BJ (cell line): ENCODE measurements around the gene RPS6KA2. TPM values are rescaled to one million over a fixed set of nuclear protein-coding genes. Genes with fewer than 3 reads are reported as not detected.

Source experiments
- CTCF ChIA-PET: fragments of 350-600 bp; formaldehyde crosslinking; extraction: SDS; loops from one replicate; lab custom pipeline; 2021; ENCODE audit warnings: antibody characterized with exemption, inconsistent platforms; lab: Yijun Ruan, JAX
- POLR2A ChIA-PET: fragments of 300-600 bp; sonication (Branson Sonifier 250); formaldehyde crosslinking; extraction: SDS; loops from one replicate; lab custom pipeline; 2021; ENCODE audit warnings: antibody characterized with exemption; lab: Charles Lee
- DNase-seq: peaks from one replicate; pipeline ENCODE4 v3.0.0-alpha.2; 2011; ENCODE audit warnings: low read depth
- H3K27me3 ChIP-seq: 2 replicates; pipeline ENCODE4 v1.6.0; 2011; ENCODE audit warnings: low read length; ENCODE audit not compliant: control insufficient read depth, insufficient read depth
- H3K36me3 ChIP-seq: 2 replicates; pipeline ENCODE4 v1.5.1; 2011; ENCODE audit warnings: low read length; ENCODE audit not compliant: control insufficient read depth, insufficient read depth
- H3K4me3 ChIP-seq: 2 replicates; pipeline ENCODE4 v1.5.1; 2011; ENCODE audit warnings: low read depth, mild to moderate bottlenecking, control low read depth, low read length
- polyA plus RNA-seq: library from polyadenylated mRNA; depleted of rRNA; stranded (reverse); fragments of >200 nt; gene quantifications from 2 replicates; pipeline ENCODE4 v1.2.3, GENCODE V29; 2011
- TF ChIP-seq, protein P1 (sequence below): IDR thresholded peaks from 2 replicates; pipeline ENCODE4 v1.5.1; 2011; ENCODE audit warnings: low read depth, mild to moderate bottlenecking, control low read depth, inconsistent platforms, low read length, moderate library complexity; ENCODE audit not compliant: insufficient read depth

Gene RPS6KA2
- polyA plus RNA-seq, 1 experiment: 80.8 TPM

DNA sequence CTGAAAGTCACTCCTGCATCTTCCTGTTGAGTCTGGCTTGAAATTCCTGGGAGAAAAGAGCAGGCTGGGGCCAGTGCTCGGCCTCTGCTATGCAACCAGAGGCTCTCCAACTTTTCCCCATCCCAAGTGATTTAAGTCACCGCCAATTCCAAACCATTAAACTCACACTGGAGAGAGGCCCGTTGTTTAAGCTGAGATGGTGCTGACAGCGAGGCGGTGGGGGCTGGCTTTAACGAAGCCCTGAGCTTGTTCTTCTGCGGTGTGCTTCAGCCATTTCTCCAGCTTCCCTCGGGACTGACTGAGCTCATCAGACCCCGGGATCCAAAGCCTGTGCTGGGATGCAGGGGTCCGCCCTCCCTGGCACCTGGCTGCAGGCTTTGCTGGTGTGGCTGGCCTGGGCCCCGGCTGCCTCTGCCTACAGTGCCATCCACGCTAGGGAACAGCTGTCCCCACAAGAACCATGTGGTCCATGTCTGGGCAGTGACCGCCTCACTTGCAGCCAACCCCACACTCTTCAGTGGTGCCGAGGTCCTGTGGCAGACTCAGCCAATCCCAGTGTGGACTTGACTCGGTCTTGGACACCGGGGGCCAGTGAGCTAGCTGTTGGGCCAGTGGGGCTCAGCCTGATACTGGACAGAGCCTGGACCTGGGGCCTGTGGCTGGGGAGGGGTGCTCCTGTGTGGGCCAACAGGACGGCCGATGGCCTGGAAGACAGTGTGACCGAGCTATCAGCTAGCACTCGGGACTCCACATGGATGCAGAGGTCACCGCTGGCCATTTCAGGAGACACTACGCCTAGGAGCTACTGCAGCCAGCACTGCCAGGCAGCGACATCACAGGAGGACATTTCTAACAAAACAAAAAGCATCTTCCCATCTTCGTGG lies 61.7 kb downstream of the RPS6KA2 start:
- CTCF ChIA-PET: no interaction called here
- Histone ChIP-seq H3K4me3 (no peak overlapping the region), H3K27me3 (no peaks in the 10 kb centered on the region), H3K36me3 (0 out of 2 replicates have a peak, but pooled peaks cover 2% of the 10 kb centered on the region)
- TF ChIP-seq, protein P1, sequence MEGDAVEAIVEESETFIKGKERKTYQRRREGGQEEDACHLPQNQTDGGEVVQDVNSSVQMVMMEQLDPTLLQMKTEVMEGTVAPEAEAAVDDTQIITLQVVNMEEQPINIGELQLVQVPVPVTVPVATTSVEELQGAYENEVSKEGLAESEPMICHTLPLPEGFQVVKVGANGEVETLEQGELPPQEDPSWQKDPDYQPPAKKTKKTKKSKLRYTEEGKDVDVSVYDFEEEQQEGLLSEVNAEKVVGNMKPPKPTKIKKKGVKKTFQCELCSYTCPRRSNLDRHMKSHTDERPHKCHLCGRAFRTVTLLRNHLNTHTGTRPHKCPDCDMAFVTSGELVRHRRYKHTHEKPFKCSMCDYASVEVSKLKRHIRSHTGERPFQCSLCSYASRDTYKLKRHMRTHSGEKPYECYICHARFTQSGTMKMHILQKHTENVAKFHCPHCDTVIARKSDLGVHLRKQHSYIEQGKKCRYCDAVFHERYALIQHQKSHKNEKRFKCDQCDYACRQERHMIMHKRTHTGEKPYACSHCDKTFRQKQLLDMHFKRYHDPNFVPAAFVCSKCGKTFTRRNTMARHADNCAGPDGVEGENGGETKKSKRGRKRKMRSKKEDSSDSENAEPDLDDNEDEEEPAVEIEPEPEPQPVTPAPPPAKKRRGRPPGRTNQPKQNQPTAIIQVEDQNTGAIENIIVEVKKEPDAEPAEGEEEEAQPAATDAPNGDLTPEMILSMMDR: no peak
- no peak for DNase-seq
- POLR2A ChIA-PET: no interaction called here

DNA sequence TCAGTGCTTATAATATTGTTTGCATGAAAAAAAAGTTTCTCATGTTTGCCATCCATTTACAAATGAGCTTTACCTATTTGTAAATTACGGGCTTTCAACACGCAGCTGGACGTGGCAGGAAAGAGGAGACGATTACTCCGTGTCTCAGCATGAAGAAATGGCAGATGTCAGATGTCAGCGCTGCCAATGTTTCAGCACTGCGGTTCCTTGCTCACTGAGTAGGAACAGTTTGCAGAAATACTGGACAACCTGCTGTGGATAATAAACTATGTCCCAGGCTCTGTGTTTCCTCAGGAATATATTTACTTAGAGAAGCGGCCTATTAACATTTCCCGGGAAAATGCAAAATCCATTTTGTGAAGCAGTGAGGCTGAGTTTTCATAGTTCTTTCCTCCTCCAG lies 63.2 kb downstream of the RPS6KA2 start:
- Histone ChIP-seq H3K27me3 (no peaks in the 10 kb centered on the region), H3K36me3 (0 out of 2 replicates have a peak, but pooled peaks cover 2% of the 10 kb centered on the region), H3K4me3 (no peak overlapping the region)
- ChIA-PET CTCF (no interaction called here), POLR2A (no interaction called here)
- TF ChIP-seq, protein P1: no peak
- no peak for DNase-seq

DNA sequence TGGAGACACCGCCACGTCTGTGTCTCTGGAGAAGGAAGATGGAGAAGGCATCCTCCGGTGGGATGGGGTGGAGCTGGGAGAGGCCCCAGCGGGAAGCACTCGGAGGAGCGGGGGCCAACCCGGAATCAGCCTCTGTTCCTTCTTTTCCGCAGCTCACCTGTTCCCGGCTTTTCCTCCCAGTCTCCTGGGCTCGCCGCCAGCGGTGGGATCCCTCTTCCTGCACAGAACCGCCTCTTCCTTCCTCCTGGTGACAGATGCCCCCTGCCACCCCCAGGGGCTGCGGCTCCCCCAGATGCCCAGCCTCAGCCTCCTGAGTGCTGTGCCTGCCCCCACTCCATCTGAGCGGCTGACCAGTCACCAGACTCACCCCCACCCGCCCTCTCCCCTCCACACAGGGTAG lies 63.9 kb downstream of the RPS6KA2 start:
- CTCF ChIA-PET: interaction anchor here (1.3 kb wide), 1 partner anchor 11 kb away, joined by 3 read pairs; no protein-coding TSS in a partner anchor
- no peak for DNase-seq

DNA sequence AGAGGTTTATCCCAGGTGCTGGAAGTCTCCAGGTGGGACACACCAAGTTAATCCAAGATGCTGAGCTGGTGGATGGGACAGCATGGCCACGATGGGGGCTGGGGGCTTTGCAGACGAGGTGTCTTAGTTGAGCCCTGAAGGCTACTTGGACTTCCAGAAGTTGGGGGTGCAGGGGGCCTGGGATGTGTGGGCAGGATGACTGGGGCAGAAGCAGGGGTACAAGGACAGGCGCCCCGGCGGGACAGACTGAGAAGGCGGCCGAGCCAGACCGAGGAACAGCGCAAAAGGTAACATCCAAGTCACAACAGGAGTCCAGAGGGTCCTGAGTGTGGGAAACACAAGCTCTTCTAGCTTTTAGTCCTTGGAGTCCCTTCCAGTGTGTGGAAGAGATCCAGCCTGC lies 64.3 kb downstream of the RPS6KA2 start:
- no peak for DNase-seq
- H3K27me3 ChIP-seq: no peaks in the 10 kb centered on the region
- CTCF ChIA-PET: interaction anchor here (1.3 kb wide), 1 partner anchor 11 kb away, joined by 3 read pairs; no protein-coding TSS in a partner anchor
- H3K4me3 ChIP-seq: no peak overlapping the region
- POLR2A ChIA-PET: no interaction called here
- TF ChIP-seq, protein P1: no peak
- H3K36me3 ChIP-seq: 0 out of 2 replicates have a peak, but pooled peaks cover 2% of the 10 kb centered on the region

More for the DNA sequence above, 63.9 kb downstream of the RPS6KA2 start:
- Histone ChIP-seq H3K4me3 (no peak overlapping the region), H3K36me3 (0 out of 2 replicates have a peak, but pooled peaks cover 2% of the 10 kb centered on the region), H3K27me3 (no peaks in the 10 kb centered on the region)
- POLR2A ChIA-PET: no interaction called here
- TF ChIP-seq, protein P1: no peak

DNA sequence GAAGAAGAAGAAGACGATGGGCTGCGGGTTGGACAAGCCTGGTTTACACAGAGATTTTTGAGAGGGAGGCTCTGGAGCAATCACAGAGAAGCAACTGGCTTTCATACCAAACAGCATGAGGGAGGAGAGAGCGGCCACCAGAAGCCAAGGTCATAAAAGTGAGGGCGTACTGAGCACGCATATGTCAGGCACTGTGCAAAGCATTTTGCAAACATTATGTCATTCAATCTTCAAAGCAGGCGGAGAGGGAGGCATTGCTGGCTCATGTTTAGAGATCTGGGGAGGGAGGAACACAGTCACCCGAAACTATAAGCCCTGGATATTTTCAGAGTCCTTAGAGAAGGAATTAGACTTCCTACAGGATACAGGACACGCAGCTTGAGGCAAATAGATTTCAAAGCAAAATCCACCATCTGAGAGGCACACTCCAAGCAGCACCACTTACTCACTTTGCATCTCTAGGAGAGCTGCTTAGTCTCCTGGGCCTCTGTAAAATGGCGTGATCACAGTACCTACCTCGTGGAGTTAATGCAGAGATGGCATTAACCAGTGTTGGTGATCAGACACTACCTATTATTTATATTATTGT lies 65.2 kb downstream of the RPS6KA2 start:
- TF ChIP-seq, protein P1: no peak
- Histone ChIP-seq H3K36me3 (0 out of 2 replicates have a peak, but pooled peaks cover 2% of the 10 kb centered on the region), H3K27me3 (no peaks in the 10 kb centered on the region), H3K4me3 (no peak overlapping the region)
- ChIA-PET CTCF (interaction anchor here (1.3 kb wide), 1 partner anchor 12 kb away, joined by 3 read pairs; no protein-coding TSS in a partner anchor), POLR2A (no interaction called here)
- peak; percentile 86 for DNase-seq
